H1 (cell line): ENCODE data around the gene LRIT2. TPM values are rescaled to one million over a fixed set of nuclear protein-coding genes. Genes with fewer than 3 reads are reported as not detected.

Source experiments
- BACH1 ChIP-seq: IDR thresholded peaks from 2 replicates; pipeline ENCODE4 v1.6.1; 2012; ENCODE audit warnings: low read length, improper control_type of control experiment
- JUN ChIP-seq: IDR thresholded peaks from 2 replicates; pipeline ENCODE4 v1.6.1; 2011; ENCODE audit warnings: low read depth, mild to moderate bottlenecking, improper control_type of control experiment, low read length
- polyA plus RNA-seq, 7 experiments: library from polyadenylated mRNA; depleted of rRNA in 3 of 7; stranded (reverse) in 5 of 7; unstranded in 2 of 7; fragments of >200 nt in 5 of 7; fragments of 200-250 nt in 2 of 7; gene quantifications; 1 replicate in 5 of 7; 2 replicates in 1 of 7; 4 replicates in 1 of 7; pipeline versions ENCODE4 v1.2.1 to v1.2.3, GENCODE V29; 2011 to 2013; ENCODE audit warnings: missing spikeins in 2 of 7, mixed read lengths in 2 of 7
- total RNA-seq: library from RNA; stranded (reverse); fragmentation: NEBNext Ultra II Directional; extraction: Animal tissue kit (Norgen Biotek cat#: 25700); gene quantifications from 2 replicates; pipeline ENCODE4 v1.2.1, GENCODE V29; 2021
- TF ChIP-seq, protein P1 (sequence below): IDR thresholded peaks from 2 replicates; pipeline ENCODE4 v1.6.1; 2012; ENCODE audit warnings: low read length, inconsistent platforms

Gene LRIT2
- total and polyA plus RNA-seq, 2 of the 8 experiments (the other 6 are each of a cell fraction or from before 2014, with no cell fraction given), result not detected

DNA sequence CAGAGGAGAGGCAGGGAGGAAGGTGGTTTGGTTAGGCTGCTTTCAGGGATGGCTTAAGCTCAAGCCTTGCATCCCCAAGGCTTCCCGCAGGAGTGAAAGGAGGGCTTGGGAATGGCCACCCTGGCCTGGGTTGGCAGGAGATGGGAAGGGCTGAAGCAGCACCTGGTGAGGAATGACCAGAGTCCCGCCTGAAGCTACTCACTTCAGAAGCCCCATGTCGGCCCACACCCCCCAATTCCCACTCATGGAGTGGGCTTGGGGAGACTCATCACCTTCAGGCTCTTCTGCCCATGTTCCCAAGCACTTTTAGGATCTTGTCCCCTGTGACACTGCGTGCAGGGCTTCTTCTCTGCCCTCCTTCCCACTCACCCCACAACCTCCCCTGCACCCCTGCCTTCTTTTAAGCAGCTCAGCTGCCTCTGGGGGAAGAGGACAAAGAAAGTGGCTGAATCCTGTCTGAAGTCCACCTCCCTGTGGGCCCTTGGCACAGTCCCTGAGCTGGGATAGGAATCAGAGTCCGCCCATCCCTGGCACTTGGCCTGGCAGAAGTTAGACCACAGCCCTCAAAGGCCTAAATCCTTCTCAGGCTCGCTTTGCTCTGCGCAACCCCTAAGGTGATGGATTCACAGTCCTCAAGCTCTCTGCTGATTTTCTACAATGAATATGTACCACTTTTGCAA, 36.0 kb upstream of the LRIT2 start (continued):
- TF ChIP-seq, protein P1, sequence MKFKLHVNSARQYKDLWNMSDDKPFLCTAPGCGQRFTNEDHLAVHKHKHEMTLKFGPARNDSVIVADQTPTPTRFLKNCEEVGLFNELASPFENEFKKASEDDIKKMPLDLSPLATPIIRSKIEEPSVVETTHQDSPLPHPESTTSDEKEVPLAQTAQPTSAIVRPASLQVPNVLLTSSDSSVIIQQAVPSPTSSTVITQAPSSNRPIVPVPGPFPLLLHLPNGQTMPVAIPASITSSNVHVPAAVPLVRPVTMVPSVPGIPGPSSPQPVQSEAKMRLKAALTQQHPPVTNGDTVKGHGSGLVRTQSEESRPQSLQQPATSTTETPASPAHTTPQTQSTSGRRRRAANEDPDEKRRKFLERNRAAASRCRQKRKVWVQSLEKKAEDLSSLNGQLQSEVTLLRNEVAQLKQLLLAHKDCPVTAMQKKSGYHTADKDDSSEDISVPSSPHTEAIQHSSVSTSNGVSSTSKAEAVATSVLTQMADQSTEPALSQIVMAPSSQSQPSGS, result no peak
- TF ChIP-seq JUN, result no peak
- TF ChIP-seq BACH1, result no peak
